ENCODE measurements around the gene RASA2. TPM values are rescaled to one million over a fixed set of nuclear protein-coding genes. Genes with fewer than 3 reads are reported as not detected.

RASA2 gene
- total RNA-seq, 2 donors from 2014 or later: 3.3 to 5.1 TPM

- no peak overlapping the region for H3K4me3 ChIP-seq
- TF ChIP-seq CTCF (IDR thresholded peaks at IDR 0.05): no peak
- no peak for DNase-seq (ENCODE audit: low spot score)
- peaks cover 0 to 14% of the 10 kb centered on the region in 2 donors for H3K4me1 ChIP-seq
- H3K27me3 ChIP-seq: no peaks in the 10 kb centered on the region
- H3K27ac ChIP-seq: no peak overlapping the region
- no peaks in the 10 kb centered on the region for H3K9me3 ChIP-seq
- no peaks in the 10 kb centered on the region for H3K36me3 ChIP-seq
Observed at GRCh38 chr3:141459008-141459407, 27.8 kb upstream of the RASA2 start.

- Histone ChIP-seq H3K4me3 (no peak overlapping the region), H3K4me1 (peaks cover 0 to 5% of the 10 kb centered on the region in 2 donors), H3K27me3 (no peaks in the 10 kb centered on the region), H3K9me3 (peaks cover 0 to 3% of the 10 kb centered on the region in 2 donors), H3K36me3 (no peaks in the 10 kb centered on the region), H3K27ac (no peak overlapping the region)
- TF ChIP-seq CTCF (IDR thresholded peaks at IDR 0.05): peak; percentile 66 to 92
- DNase-seq (ENCODE audit: low spot score): peak; percentile 88
Observed at GRCh38 chr3:141460097-141460704, 26.6 kb upstream of the RASA2 start.

- Histone ChIP-seq H3K4me1 (no peaks in the 10 kb centered on the region), H3K27ac (no peak overlapping the region), H3K36me3 (no peaks in the 10 kb centered on the region), H3K4me3 (no peak overlapping the region), H3K27me3 (no peaks in the 10 kb centered on the region), H3K9me3 (peaks cover 0 to 3% of the 10 kb centered on the region in 2 donors)
- no peak for DNase-seq (ENCODE audit: low spot score)
- TF ChIP-seq CTCF (IDR thresholded peaks at IDR 0.05): no peak
Observed at GRCh38 chr3:141462176-141462859, 24.5 kb upstream of the RASA2 start.

GRCh38 chr3:141465221-141465620, 21.6 kb upstream of the RASA2 start:
- Histone ChIP-seq H3K4me3 (no peak overlapping the region), H3K27me3 (no peaks in the 10 kb centered on the region), H3K27ac (no peak overlapping the region), H3K36me3 (no peaks in the 10 kb centered on the region), H3K9me3 (peaks cover 0 to 13% of the 10 kb centered on the region in 2 donors), H3K4me1 (no peaks in the 10 kb centered on the region)
- TF ChIP-seq CTCF (IDR thresholded peaks at IDR 0.05): peak in 1 of 2 donors; percentile 41
- no peak for DNase-seq (ENCODE audit: low spot score)

- H3K27me3 ChIP-seq: no peaks in the 10 kb centered on the region
- no peak for TF ChIP-seq CTCF (IDR thresholded peaks at IDR 0.05)
- no peaks in the 10 kb centered on the region for H3K4me1 ChIP-seq
- no peak overlapping the region for H3K27ac ChIP-seq
- H3K4me3 ChIP-seq: no peak overlapping the region
- no peaks in the 10 kb centered on the region for H3K36me3 ChIP-seq
- peaks cover 0 to 13% of the 10 kb centered on the region in 2 donors for H3K9me3 ChIP-seq
- no peak for DNase-seq (ENCODE audit: low spot score)
Observed at GRCh38 chr3:141466633-141467169, 20.1 kb upstream of the RASA2 start.

Data from right atrium auricular region (tissue), 2 donors.